IMR-90 (cell line): Measurements from ENCODE around the gene HSPB1. TPM values are rescaled to one million over a fixed set of nuclear protein-coding genes. Genes with fewer than 3 reads are reported as not detected.

Experiments used
- ATAC-seq: fragments of 200-7000 bp; cut with Tn5 transposase; 2 replicates; pipeline ENCODE4 v1.9.1; 2020; ENCODE audit warnings: low read depth, mild to moderate bottlenecking, moderate library complexity
- BruUV-seq: library from RNA; stranded (reverse); fragments of 400-500 nt; replicated peaks from 2 replicates; lab custom pipeline; 2021; lab: Mats Ljungman, UMichigan
- CTCF ChIA-PET: fragments of 300-600 bp; formaldehyde crosslinking; extraction: SDS; loops from one replicate; lab custom pipeline; 2021; ENCODE audit warnings: antibody characterized with exemption; lab: Yijun Ruan, JAX
- POLR2A ChIA-PET: fragments of 300-600 bp; sonication (Branson Sonifier 250); formaldehyde crosslinking; loops from one replicate; lab custom pipeline; 2022; ENCODE audit warnings: antibody characterized with exemption; ENCODE audit not compliant: unreplicated experiment; lab: Charles Lee
- DNase-seq: peaks from one replicate; pipeline ENCODE4 v3.0.0; 2013
- H2AFZ ChIP-seq: replicated peaks from 2 replicates; pipeline ENCODE3; 2013; ENCODE audit warnings: low read length, mild to moderate bottlenecking; ENCODE audit not compliant: poor library complexity
- H2AK5ac ChIP-seq: 2 replicates; pipeline ENCODE4 v1.6.1; 2013; ENCODE audit warnings: low read depth, low read length, inconsistent platforms
- H2AK9ac ChIP-seq: replicated peaks from 2 replicates; pipeline ENCODE3; 2013; ENCODE audit warnings: mild to moderate bottlenecking, low read depth, low read length, moderate library complexity; ENCODE audit not compliant: poor library complexity
- H2BK120ac ChIP-seq: 2 replicates; pipeline ENCODE4 v1.6.1; 2013; ENCODE audit warnings: low read depth, low read length, inconsistent platforms
- H2BK15ac ChIP-seq: 3 replicates; pipeline ENCODE4 v1.6.1; 2013; ENCODE audit warnings: low read depth, low read length, inconsistent platforms
- H2BK20ac ChIP-seq: 2 replicates; pipeline ENCODE4 v1.6.1; 2013; ENCODE audit warnings: low read depth, mild to moderate bottlenecking, inconsistent platforms, low read length, moderate library complexity
- H2BK5ac ChIP-seq: 2 replicates; pipeline ENCODE4 v1.6.1; 2013; ENCODE audit warnings: mild to moderate bottlenecking, low read depth, low read length, inconsistent platforms; ENCODE audit not compliant: poor library complexity, severe bottlenecking
- H3K14ac ChIP-seq: replicated peaks from 2 replicates; pipeline ENCODE4 v1.6.1; 2013; ENCODE audit warnings: low read depth, low read length, inconsistent platforms
- H3K18ac ChIP-seq: 2 replicates; pipeline ENCODE4 v1.6.1; 2013; ENCODE audit warnings: low read depth, low read length, control low read depth
- H3K23ac ChIP-seq: 2 replicates; pipeline ENCODE4 v1.6.1; 2013; ENCODE audit warnings: low read depth, low read length, inconsistent platforms
- H3K27ac ChIP-seq: 2 replicates; pipeline ENCODE4 v1.5.1; 2013; ENCODE audit warnings: mild to moderate bottlenecking, control low read depth, low read length; ENCODE audit not compliant: insufficient read depth
- H3K27me3 ChIP-seq: 2 replicates; pipeline ENCODE4 v1.6.1; 2013; ENCODE audit warnings: low read length; ENCODE audit not compliant: control insufficient read depth, insufficient read depth
- H3K36me3 ChIP-seq: 2 replicates; pipeline ENCODE4 v1.6.1; 2013; ENCODE audit warnings: low read length, mixed read lengths; ENCODE audit not compliant: control insufficient read depth, insufficient read depth
- H3K4ac ChIP-seq: 2 replicates; pipeline ENCODE4 v1.6.1; 2013; ENCODE audit warnings: low read depth, low read length, inconsistent platforms
- H3K4me1 ChIP-seq: 2 replicates; pipeline ENCODE4 v1.6.1; 2013; ENCODE audit warnings: low read length, mixed read lengths; ENCODE audit not compliant: control insufficient read depth, insufficient read depth
- H3K4me2 ChIP-seq: 2 replicates; pipeline ENCODE4 v1.6.1; 2013; ENCODE audit warnings: low read depth, mild to moderate bottlenecking, control low read depth, low read length, moderate library complexity
- H3K4me3 ChIP-seq: 2 replicates; pipeline ENCODE4 v1.5.1; 2013; ENCODE audit warnings: low read depth, mild to moderate bottlenecking, control low read depth, low read length, moderate library complexity; ENCODE audit not compliant: insufficient read depth
- H3K56ac ChIP-seq: 2 replicates; pipeline ENCODE4 v1.6.1; 2013; ENCODE audit warnings: low read length, inconsistent platforms; ENCODE audit not compliant: insufficient read depth; ENCODE audit errors: extremely low read depth
- H3K79me1 ChIP-seq, 2 experiments: 2 replicates each; pipeline ENCODE4 v1.6.1; 2013; ENCODE audit warnings: low read length in 2 of 2, inconsistent platforms in 1 of 2, low read depth in 1 of 2
- H3K9ac ChIP-seq: 2 replicates; pipeline ENCODE4 v1.6.1; 2013; ENCODE audit warnings: low read depth, low read length, control low read depth
- H3K9me1 ChIP-seq: 2 replicates; pipeline ENCODE4 v1.6.1; 2013; ENCODE audit warnings: low read length, inconsistent platforms; ENCODE audit not compliant: insufficient read depth
- H3K9me3 ChIP-seq: 2 replicates; pipeline ENCODE4 v1.6.1; 2013; ENCODE audit warnings: low read length; ENCODE audit not compliant: control insufficient read depth, insufficient read depth
- H4K20me1 ChIP-seq: 2 replicates; pipeline ENCODE4 v1.6.1; 2013; ENCODE audit warnings: low read length, inconsistent platforms; ENCODE audit not compliant: insufficient read depth
- H4K5ac ChIP-seq: 2 replicates; pipeline ENCODE4 v1.6.1; 2013; ENCODE audit warnings: mild to moderate bottlenecking, low read depth, low read length, control low read depth
- H4K8ac ChIP-seq, 2 experiments: 2 replicates each; pipeline ENCODE4 v1.6.1; 2013; ENCODE audit warnings: low read depth in 2 of 2, low read length in 2 of 2, control low read depth in 1 of 2, inconsistent platforms in 1 of 2
- H4K91ac ChIP-seq: 2 replicates; pipeline ENCODE4 v1.6.1; 2013; ENCODE audit warnings: low read depth, low read length, inconsistent platforms; ENCODE audit not compliant: insufficient read depth
- BHLHE40 ChIP-seq: fragments of 150-350 bp; IDR thresholded peaks from 2 replicates; pipeline ENCODE4 v1.6.1; 2016; ENCODE audit warnings: mild to moderate bottlenecking, low read depth, low read length
- CHD1 ChIP-seq: IDR thresholded peaks from 2 replicates; pipeline ENCODE4 v1.6.1; 2012; ENCODE audit warnings: low read depth, low read length, improper control_type of control experiment
- FOS ChIP-seq: fragments of 150-350 bp; IDR thresholded peaks from 2 replicates; pipeline ENCODE4 v1.6.1; 2016; ENCODE audit warnings: low read depth, low read length
- WGBS, 2 experiments: methylation state at CpG; one replicate each; pipeline versions ENCODE4 v1.1.5 to v1.1.7; 2013; ENCODE audit warnings: missing lambda C conversion rate in 2 of 2; ENCODE audit not compliant: insufficient read length in 1 of 2; ENCODE audit errors: extremely low coverage in 2 of 2; 5-methylcytosine and 5-hydroxymethylcytosine counted together
- dilution Hi-C: fragments of 300-500 bp; cut with HindIII; formaldehyde crosslinking; loops from one replicate; pipeline ENCODE4 v1.14.3; 2018; ENCODE audit warnings: low sequenced_read_pairs; ENCODE audit not compliant: unreplicated experiment
- in situ Hi-C: fragments of 300-500 bp; cut with MboI; formaldehyde crosslinking; loops from 3 replicates; pipeline ENCODE4 v1.14.3; 2019; ENCODE audit warnings: low sequenced_read_pairs, inconsistent platforms, mixed read lengths
- intact Hi-C: fragments of 100-400 bp; cut with micrococcal nuclease; formaldehyde crosslinking; loops from 2 replicates; pipeline ENCODE4 v1.10.0; 2022
- polyA plus RNA-seq, 3 experiments: library from polyadenylated mRNA; depleted of rRNA; stranded (reverse); fragments of >200 nt; gene quantifications; 2 replicates each; pipeline ENCODE4 v1.2.3, GENCODE V29; 2012; ENCODE audit warnings: low replicate concordance in 1 of 3
- total RNA-seq: library from RNA; depleted of rRNA; stranded (reverse); fragments of >200 nt; gene quantifications from 2 replicates; pipeline ENCODE4 v1.2.3, GENCODE V29; 2012
- TF ChIP-seq, protein P1 (sequence below): fragments of 150-350 bp; IDR thresholded peaks from 2 replicates; pipeline ENCODE4 v1.6.1; 2016; ENCODE audit warnings: low read depth, mild to moderate bottlenecking, low read length, moderate library complexity, borderline replicate concordance
- TF ChIP-seq, protein P2 (sequence below): fragments of 150-350 bp; IDR thresholded peaks from 2 replicates; pipeline ENCODE4 v1.6.1; 2017; ENCODE audit warnings: mild to moderate bottlenecking, antibody characterized with exemption, low read length, low read depth

HSPB1 gene
- total and polyA plus RNA-seq, 2 of the 4 experiments (the other 2 are of a cell fraction) = 33.2 to 1,363 TPM

GRCh38 chr7:76328389-76328788, 25.9 kb downstream of the HSPB1 start:
- TSS peak; percentile 59 for BruUV-seq
- Histone ChIP-seq H4K20me1 (peaks cover 97% of the 10 kb centered on the region), H3K9ac (no peak overlapping the region), H2AK5ac (no peak overlapping the region), H3K79me1 (peaks cover 12 to 84% of the 10 kb centered on the region in 2 experiments), H2AFZ (no peak overlapping the region), H3K14ac (no peak overlapping the region), H3K9me3 (no peaks in the 10 kb centered on the region), H4K91ac (no peak overlapping the region), H3K4me1 (peaks cover 7% of the 10 kb centered on the region), H2BK120ac (no peak overlapping the region), H3K4me2 (no peak overlapping the region), H3K27me3 (no peaks in the 10 kb centered on the region), H3K4ac (no peak overlapping the region), H3K56ac (no peak overlapping the region), H2BK15ac (no peak overlapping the region), H3K4me3 (no peak overlapping the region), H2BK5ac (no peak overlapping the region), H4K8ac (no peak overlapping the region), H3K27ac (no peak overlapping the region), H3K18ac (no peak overlapping the region), H2AK9ac (no peak overlapping the region), H3K9me1 (peaks cover 28% of the 10 kb centered on the region), H3K23ac (no peak overlapping the region), H3K36me3 (peaks cover 47% of the 10 kb centered on the region), H2BK20ac (no peak overlapping the region), H4K5ac (no peak overlapping the region)
- ChIA-PET CTCF (no interaction called here), POLR2A (no interaction called here)
- dilution Hi-C loops = no loop called here
- TF ChIP-seq, protein P1, sequence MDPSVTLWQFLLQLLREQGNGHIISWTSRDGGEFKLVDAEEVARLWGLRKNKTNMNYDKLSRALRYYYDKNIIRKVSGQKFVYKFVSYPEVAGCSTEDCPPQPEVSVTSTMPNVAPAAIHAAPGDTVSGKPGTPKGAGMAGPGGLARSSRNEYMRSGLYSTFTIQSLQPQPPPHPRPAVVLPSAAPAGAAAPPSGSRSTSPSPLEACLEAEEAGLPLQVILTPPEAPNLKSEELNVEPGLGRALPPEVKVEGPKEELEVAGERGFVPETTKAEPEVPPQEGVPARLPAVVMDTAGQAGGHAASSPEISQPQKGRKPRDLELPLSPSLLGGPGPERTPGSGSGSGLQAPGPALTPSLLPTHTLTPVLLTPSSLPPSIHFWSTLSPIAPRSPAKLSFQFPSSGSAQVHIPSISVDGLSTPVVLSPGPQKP = no peak
- TF ChIP-seq, protein P2, sequence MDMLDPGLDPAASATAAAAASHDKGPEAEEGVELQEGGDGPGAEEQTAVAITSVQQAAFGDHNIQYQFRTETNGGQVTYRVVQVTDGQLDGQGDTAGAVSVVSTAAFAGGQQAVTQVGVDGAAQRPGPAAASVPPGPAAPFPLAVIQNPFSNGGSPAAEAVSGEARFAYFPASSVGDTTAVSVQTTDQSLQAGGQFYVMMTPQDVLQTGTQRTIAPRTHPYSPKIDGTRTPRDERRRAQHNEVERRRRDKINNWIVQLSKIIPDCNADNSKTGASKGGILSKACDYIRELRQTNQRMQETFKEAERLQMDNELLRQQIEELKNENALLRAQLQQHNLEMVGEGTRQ = no peak
- TF ChIP-seq CHD1 (no peak), BHLHE40 (no peak), FOS (no peak)
- in situ Hi-C loops = no loop called here
- ATAC-seq = no peak
- no peak for DNase-seq
- 100% methylated on average over 1 of the region's 15 CpGs; no CpG with 5 or more reads in 1 of the 2 experiments for WGBS, 2 experiments
- intact Hi-C loops = no loop called here
